IPS DF 4.7 (cell line): ENCODE measurements around the gene LRRC45.

Source experiments
- DNase-seq: peaks from one replicate; pipeline ENCODE4 v3.0.0-alpha.2; 2013; ENCODE audit warnings: low spot score; ENCODE audit errors: extremely low read depth

LRRC45 gene

DNA sequence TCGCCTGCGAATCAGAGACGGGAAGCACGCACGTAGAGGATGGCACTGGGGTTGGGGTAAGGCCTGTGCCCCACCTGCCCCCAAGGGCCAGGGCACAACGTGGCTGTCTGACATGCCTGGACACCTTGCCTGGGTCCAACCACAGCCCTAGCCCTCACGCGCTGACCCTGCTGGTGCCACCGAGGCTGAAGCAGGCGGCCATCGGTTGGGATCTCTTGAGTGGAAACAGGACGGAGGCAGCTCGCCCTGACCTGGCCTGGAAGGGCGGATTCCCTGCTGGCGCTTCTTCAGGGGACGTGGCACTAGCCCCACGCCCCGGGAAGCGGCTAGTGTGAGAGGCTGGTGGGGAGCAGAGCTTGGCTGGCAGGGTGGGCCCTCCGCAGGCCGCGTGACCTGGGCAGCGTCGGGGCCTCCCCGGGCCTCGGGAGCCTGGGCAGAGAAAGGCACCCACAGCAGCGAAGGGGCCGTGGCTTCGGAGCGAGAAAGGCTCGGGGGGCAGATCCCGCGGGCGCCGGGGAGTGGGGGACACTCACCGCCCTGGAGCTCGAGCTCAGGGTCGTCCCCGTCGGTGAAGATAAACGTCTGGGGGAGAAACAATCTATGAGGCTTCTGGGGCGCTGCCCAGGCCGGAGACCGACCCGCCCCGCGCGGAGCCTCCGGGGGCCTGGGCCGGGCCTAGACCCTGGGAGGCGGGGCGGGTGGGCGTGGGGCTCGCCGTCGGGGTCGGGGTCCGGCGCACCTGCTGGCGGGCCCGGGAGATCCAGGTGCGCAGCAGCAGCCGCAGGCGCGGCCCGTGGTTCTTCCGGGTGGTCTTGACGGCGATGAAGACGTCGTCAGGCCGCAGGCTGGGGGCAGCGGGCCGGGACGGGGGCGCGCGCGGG lies 27.9 kb downstream of the LRRC45 start:
- DNase-seq = no peak

DNA sequence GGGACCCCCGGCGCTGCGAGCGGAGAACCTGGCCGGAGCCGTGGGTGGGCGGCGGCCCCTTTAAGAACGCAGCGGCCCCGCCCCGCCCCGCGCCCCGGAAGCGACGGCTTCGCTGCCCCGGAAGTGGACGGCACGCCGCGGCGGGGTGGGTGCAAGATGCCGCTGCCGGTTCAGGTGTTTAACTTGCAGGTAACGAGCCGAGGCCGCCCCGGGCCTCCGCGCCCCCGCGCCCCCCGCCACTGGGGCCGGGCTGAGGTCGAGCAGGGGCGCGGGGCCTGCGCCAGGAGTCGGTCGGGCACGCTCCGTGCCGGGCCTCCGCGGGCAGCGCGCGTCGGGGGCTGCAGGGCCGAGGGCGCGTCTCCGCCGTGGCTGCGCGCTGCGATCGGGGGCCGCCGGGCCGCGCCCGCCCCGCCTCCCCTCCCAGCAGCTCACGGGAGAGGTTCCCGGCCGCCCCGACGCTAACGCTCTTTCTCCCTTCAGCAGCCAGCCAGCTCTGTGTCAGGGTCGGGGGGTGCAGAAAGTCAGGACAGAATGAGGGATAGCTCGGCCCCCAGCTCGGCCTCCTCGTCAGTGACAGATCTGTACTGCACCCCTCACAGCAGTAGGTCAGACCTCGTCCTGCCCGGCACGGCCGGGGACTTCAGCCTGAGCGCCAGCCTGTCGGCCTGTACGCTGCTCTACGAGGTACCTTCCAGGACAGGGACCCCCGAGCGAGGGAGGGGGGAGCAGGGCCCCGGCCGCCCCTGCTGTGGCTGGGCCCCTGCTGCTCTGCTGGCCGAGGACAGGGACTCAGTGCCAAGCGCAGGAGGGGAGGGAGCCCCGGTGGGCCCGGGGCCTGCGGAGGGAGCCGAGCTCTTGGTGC lies 28.9 kb downstream of the LRRC45 start, which contains the start of the genes GPS1 and RFNG:
GPS1 (plus strand) TSS at position 123 of the 862 bp plus-strand sequence; CDS start at position 157, 34 bp downstream.
RFNG (minus strand) TSS at position 36 of the 862 bp plus-strand sequence. CDS start 45 bp downstream, outside the sequence.
- no peak for DNase-seq

DNA sequence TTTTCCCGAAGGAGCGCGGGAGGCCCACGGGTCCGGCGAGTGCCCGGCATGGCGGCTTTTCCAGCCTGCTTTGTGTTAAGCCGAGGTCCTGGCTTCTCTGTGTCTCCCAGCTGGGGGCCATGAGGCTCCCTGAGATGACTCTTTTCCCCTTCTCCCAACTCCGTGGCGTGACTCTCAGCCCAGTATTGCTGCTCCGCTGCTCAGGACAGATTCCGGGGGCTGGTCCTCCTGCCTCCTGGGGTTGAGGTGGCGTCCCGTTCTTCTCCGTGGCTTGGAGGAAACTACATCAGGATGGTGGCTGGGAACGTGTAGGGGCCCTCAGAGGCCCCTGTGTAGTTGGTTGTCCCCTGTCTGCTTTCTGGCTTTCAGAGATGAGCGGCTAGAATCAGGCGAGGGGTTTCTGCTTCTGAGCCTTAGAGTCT lies 29.5 kb downstream of the LRRC45 start:
- no peak for DNase-seq

DNA sequence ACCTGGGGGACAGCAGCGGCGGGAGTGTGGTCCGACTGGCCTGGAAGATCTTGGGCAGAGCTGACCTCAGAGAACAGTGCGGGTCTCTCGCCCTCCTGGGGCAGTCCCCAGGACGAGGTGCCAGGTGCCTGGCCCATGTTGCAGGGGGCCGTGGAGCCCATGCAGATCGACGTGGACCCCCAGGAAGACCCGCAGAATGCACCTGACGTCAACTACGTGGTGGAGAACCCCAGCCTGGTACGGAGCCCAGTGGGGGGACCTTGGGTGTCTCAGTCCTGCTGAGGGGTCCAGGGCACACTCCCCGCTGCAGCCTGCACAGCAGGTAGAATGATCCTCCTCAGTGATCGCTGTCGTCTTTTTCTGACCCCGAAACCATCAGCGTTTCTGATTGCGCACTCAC lies 30.0 kb downstream of the LRRC45 start:
- DNase-seq = no peak

DNA sequence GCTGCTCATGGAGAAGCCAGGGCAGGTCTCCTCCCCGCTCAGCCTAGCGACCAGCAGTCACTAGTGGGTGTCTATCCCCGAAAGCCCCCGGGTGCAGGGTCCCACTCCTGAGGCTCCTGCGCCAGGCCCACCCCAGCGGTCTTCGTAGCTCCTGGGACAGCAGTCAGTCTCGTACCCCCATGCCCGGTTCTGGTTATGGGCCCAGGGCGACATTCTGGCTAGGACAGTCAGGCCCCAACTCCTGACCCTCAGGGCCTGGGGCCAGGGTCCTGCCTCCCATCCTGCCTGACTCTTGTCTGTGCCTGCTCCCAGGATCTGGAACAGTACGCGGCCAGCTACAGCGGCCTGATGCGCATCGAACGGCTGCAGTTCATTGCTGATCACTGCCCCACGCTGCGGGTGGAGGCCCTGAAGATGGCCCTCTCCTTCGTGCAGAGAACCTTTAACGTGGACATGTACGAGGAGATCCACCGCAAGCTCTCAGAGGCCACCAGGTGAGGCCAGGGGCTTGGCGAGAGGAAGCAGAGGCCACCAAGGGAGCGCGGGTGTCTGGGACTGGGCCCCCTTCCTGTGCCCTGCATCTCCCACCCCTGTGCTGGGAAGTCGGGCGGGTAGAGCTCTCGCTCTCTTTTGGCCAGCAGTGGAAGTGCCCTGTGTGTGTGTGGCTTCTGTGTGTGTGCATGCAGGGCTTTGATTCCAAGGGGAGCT lies 30.6 kb downstream of the LRRC45 start:
- no peak for DNase-seq

DNA sequence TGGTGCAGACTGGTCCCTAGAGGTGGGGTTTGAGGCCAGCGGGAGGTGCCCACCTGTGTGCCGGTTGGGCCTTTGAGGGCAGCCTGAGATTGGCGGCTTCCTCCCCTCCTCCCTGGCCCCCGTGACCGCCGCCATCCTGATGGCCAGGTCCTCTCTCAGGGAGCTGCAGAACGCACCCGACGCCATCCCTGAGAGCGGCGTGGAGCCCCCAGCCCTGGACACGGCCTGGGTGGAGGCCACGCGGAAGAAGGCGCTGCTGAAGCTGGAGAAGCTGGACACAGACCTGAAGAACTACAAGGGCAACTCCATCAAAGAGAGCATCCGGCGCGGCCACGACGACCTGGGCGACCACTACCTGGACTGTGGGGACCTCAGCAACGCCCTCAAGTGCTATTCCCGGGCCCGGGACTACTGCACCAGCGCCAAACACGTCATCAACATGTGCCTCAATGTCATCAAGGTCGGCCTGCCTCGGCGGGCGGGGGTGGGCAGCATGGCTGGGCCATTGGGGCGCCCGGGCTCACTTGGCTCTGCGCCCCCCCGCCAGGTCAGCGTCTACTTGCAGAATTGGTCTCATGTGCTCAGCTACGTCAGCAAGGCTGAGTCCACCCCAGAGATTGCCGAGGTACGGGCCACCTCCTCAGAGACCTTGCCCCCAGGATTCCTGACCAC lies 31.4 kb downstream of the LRRC45 start:
- DNase-seq = no peak

DNA sequence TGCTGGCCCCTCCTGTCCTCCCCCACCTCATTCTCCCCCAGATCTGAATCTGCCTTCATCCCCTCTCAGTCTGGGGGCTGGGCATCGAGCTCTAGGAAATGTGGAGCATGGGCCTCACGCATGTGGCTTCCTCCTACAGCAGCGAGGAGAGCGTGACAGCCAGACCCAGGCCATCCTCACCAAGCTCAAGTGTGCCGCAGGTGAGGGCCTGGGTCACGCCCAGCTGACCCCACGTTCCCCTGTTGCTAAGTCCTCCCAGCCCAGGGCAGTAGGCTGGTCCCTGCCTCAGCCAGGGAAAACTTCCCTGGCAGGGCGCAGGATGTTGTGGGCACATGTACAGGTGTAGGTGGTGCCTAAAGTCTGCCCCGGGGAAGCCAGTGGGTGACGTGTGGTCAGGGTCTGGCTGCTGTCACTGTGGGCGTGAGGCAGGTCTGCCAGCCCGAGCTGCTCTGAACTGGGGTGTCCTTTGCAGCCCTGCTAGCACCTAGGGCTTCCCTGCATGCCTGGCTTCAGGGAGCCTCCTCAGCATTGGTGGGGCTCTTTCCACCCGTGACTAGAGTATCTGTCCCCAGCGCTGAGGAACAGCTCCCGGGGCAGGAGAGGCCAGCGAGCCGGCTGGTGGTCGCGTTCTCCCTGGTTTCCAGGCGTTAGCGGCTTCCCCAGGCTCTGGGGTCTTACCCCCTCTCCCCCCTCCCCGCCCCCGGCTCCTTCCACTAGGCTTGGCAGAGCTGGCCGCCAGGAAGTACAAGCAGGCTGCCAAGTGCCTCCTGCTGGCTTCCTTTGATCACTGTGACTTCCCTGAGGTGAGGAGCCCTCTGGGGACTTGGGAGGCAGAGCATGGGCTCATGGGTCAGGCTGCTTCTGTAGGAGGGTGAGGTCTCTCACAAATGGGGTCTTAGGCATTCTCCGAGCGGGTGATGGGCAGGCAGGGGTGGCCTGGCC lies 32.2 kb downstream of the LRRC45 start:
- DNase-seq = no peak

DNA sequence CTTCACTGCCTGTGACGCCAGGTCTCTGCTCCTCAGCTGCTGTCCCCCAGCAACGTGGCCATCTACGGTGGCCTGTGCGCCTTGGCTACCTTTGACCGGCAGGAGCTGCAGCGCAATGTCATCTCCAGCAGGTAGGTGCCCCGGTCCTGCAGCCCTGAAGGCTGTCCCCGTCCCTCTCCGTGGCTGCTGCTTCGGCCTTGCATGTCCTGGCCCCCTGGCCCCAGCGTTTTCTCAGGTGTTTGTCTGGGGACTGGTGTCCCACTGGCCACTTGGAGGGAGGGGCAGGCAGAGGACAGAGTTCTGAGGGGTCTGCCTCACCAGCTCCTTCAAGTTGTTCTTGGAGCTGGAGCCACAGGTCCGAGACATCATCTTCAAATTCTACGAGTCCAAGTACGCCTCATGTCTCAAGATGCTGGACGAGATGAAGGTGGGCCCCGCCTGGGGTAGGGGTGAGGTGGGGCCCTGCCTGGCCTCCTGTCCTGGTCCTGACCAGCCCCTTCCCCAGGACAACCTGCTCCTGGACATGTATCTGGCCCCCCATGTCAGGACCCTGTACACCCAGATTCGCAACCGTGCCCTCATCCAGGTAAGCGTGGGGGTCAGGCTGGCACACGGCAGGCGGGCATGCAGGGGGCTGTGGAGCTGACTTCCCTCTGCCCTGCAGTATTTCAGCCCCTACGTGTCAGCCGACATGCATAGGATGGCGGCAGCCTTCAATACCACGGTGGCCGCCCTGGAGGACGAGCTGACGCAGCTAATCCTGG lies 33.0 kb downstream of the LRRC45 start:
- no peak for DNase-seq

DNA sequence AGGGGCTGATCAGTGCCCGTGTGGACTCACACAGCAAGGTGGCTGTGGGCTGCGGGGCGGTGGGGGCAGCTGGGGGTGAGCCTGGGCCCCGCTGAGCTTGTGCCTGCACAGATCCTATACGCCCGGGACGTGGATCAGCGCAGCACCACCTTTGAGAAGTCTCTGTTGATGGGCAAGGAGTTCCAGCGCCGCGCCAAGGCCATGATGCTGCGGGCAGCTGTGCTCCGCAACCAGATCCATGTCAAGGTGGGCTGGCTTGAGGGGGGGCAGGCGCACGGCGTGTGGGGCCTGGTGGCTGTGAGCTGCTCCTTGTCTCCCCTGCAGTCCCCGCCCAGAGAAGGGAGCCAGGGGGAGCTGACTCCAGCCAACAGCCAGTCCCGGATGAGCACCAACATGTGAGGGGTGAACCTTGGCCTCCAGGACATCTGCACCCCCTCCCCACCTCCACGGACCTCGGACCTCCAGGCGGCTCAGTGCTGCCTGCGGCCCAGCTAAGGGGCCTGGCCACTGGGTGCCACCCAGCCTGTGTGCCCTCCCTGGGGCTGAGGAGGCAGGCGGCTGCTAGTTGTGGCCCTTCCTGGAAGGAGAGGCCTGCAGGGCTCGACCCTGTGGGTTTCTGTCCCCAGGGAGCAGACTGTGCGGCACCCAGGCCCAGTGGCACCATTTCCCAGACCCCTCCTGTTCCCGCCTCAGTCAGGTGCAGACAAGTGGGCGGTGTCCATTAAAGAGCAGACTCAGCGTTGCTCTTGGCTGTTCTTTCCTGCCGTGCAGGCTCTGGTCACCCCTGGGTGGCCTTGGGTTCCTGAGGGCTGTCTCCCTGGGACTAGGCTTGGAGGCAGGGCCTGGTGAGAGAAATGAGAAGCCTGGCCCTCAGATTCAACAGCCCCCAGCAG lies 33.9 kb downstream of the LRRC45 start:
- no peak for DNase-seq

DNA sequence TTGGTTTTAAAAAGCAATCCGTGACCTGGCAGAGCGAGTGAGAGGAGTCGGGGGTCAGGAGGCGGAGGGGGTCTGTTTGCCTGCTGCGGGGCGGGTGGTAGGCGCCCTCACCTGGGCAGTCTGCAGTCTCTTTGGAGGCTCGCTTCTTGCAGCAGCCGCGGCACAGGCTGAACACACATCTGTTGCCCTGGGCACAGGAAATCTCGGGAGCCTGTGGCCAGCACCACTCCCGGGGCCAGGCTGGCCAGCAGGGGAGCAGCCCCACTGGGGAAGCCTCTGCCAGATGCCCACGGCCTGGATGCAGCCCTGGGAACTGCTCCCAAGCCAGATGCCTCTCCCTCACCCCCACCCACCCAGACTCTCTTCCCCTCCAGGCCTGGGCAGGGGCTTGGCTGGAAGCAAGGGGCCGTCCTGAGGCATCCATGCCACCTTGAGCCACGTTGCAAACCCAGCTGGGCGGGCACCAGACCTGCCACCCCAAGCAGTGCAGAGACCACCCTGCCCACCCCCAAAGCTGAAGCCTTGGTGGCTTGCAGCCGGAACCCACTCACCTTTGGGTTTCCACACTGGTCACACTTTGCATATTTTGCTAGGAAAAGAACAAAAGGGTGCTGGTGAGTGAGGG lies 35.2 kb downstream of the LRRC45 start:
- no peak for DNase-seq

DNA sequence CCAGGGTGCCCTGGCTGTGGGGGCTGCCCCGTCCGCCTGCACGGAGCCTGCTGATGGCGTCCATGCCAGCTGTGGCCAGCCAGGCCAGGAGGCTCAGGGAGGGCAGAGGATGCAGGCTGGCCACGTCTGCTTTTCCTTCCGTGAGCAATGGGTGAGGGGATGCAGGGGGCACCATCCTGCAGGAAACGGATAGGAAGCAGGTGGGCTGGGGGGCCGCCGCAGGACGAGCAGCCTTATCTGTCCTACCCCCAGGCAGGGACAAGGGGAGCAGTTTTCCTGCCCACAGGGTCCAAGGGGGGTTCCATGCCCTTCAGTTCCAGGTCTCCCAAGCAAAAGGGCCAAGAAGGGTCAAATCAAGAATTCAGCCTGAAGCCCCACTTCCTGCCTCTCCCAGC lies 35.7 kb downstream of the LRRC45 start:
- DNase-seq = no peak

DNA sequence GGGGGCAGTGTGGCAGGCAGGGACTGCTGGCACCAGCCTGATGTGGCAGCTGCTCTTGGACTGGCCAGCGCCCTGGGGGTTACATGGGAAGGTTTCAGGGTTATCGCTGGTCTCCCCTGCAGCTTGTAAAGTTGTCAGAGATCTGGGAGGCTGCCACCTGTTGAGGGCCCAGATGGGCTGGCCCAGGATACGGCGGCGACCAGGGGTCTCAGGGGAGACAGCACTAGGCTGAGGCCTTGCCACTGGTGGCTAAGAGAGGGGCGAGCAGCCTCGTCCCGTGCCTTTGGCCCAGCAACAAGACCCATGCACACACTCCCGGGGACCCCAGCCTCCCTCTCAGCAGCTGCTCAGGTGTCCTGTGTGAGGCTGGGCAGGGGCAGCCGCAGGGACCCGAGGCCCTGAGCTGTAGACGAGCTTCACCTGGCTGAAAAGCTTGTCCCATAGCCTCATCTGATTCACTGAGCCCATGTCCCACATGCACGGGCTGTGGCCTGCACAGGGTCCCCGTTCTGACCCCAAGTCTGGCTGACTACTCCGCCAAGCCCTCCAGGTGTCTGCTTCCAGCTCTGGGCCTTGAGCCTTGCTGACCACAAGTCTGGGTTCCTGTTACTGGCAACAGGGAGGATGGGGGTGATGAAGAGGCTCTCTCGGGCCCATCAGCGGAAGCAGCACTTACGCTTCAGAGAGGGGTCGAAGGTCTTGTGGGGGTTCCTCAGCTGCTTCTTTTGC lies 36.3 kb downstream of the LRRC45 start:
- DNase-seq = no peak

DNA sequence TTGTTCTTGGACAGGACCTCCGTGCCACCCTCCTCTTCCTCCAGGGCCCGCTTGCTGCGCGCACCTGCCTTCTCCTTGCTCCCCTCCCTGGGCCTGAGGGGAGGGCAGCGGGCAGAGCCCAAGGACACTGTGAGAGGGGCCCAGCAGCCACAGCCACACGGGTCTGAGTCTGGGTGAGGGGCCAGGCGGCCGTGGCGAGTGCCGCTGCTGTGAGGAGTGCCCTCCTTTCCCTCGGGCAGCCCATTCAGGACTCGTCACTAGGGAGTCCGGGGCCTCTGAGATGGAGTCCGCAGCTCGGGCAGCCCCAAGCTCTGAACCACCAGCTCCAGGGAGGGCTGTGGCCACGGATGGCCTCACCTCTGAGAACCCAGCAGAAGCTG lies 36.9 kb downstream of the LRRC45 start:
- DNase-seq = no peak

DNA sequence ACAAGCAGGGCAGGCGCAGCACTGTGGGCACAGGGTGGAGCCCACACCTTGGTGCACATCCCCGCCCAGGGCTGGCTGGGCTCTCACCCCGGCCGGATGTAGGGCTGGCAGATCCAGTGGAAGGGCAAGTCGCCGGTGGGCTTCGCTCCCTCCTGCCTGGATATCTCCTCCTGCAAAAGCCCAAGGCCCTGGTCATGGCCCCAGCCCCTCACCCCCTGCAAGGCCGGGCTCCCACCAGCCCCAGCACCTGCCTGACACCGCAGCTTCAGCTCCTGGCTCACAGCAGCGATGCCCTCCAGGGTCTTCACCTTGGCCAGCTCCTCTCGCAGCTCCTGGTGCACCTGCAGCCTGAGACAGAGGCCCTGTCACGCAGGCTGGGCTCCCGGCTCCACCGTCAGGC lies 37.5 kb downstream of the LRRC45 start:
- DNase-seq = no peak

DNA sequence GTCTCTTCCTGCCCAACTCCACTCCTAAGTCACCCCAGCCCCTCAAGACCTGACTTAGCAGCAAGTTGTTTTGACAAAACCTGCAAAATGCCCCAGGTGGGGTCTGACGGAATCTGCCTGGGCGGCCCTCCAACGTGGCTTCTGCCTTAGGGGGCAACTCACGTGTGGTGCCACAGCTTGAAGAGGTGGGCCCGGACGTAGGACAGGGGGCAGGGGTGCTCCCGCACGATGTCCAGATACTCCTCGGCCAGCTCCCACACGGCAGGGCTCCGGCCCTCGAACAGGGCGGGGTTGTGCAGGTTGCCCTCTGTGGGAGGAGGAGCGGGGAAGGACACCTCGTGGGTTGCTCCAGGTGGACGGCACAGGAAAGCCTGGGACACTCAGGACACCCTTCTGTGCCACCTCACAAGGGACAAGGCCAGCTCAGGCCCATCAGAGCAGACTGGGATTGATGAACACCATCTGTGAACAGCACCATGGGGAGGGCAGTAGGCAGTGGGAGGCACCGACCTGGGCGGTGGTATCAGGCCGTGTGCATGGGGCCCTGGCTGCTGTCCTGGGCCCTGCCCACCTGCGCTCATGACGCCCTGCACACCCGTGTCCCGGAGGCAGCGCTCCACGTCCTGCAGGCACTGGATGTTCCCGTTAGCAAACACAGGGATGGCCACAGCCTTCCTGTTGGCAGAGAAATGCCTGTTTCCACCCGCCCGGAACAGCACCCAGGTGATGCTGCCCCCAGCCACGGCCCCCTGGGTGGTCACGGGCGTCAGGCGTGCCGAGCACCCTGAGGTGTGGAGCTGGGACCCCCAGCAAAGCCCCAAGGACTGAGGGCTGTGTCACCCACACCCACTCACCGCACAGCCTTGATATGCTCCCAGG lies 38.2 kb downstream of the LRRC45 start:
- no peak for DNase-seq
